Naive B cell (primary cell): ENCODE measurements around the gene EPB41L1. TPM values are rescaled to one million over a fixed set of nuclear protein-coding genes. Genes with fewer than 3 reads are reported as not detected.

Experiments
- ATAC-seq, 2 donors: fragments of 150-1000 bp; cut with Tn5 transposase; 2 replicates each; pipeline ENCODE4 v1.10.0; 2021; ENCODE audit warnings: low read depth in 2 of 2, mild to moderate bottlenecking in 2 of 2, moderate library complexity in 2 of 2
- DNase-seq: peaks from one replicate; pipeline ENCODE4 v3.0.0; 2022
- H3K27ac Mint-ChIP-seq, 6 donors: one replicate each; pipeline ENCODE4 v1.8.0; 2020 to 2022; ENCODE audit warnings: mild to moderate bottlenecking in 6 of 6, mixed read lengths in 6 of 6, moderate library complexity in 5 of 6, inconsistent platforms in 2 of 6
- H3K27me3 Mint-ChIP-seq, 3 donors: one replicate each; pipeline ENCODE4 v1.8.0; 2021 to 2022; ENCODE audit warnings: mixed read lengths in 3 of 3, mild to moderate bottlenecking in 1 of 3
- H3K36me3 Mint-ChIP-seq, 2 donors: one replicate each; pipeline ENCODE4 v1.8.0; 2020 to 2022; ENCODE audit warnings: mixed read lengths in 2 of 2, inconsistent platforms in 1 of 2, mild to moderate bottlenecking in 1 of 2
- H3K4me1 Mint-ChIP-seq, 3 donors: one replicate each; pipeline ENCODE4 v1.8.0; 2020 to 2022; ENCODE audit warnings: mixed read lengths in 3 of 3, inconsistent platforms in 1 of 3, mild to moderate bottlenecking in 1 of 3, moderate library complexity in 1 of 3
- H3K4me3 Mint-ChIP-seq, 8 donors: one replicate each; pipeline ENCODE4 v1.8.0; 2020 to 2022; ENCODE audit warnings: mild to moderate bottlenecking in 8 of 8, mixed read lengths in 8 of 8, moderate library complexity in 8 of 8, inconsistent platforms in 2 of 8
- H3K9me3 Mint-ChIP-seq, 7 donors: one replicate each; pipeline ENCODE4 v1.8.0; 2020 to 2022; ENCODE audit warnings: mixed read lengths in 7 of 7, mild to moderate bottlenecking in 5 of 7, inconsistent platforms in 2 of 7, moderate library complexity in 1 of 7
- polyA plus RNA-seq, 6 donors: library from polyadenylated mRNA; unstranded; fragments of 300-500 nt; fragmentation: Illumina TruSeq; gene quantifications; one replicate each; pipeline ENCODE4 v1.2.3, GENCODE V29; 2021; ENCODE audit warnings: low read depth in 6 of 6

The EPB41L1 gene
- polyA plus RNA-seq, 6 donors from 2014 or later: not detected

GRCh38 chr20:36116807-36117441 lies 37.6 kb upstream of the EPB41L1 start:
- no peaks in the 10 kb centered on the region for H3K36me3 Mint-ChIP-seq
- H3K9me3 Mint-ChIP-seq: peaks cover 0 to 4% (median 0%) of the 10 kb centered on the region in 7 donors
- H3K4me3 Mint-ChIP-seq: no peak overlapping the region
- no peak for ATAC-seq
- peaks cover 19 to 21% (median 20%) of the 10 kb centered on the region in 3 donors for H3K4me1 Mint-ChIP-seq
- no peak for DNase-seq
- no peak overlapping the region for H3K27ac Mint-ChIP-seq
- peaks cover 10 to 22% (median 20%) of the 10 kb centered on the region in 3 donors for H3K27me3 Mint-ChIP-seq

DNA sequence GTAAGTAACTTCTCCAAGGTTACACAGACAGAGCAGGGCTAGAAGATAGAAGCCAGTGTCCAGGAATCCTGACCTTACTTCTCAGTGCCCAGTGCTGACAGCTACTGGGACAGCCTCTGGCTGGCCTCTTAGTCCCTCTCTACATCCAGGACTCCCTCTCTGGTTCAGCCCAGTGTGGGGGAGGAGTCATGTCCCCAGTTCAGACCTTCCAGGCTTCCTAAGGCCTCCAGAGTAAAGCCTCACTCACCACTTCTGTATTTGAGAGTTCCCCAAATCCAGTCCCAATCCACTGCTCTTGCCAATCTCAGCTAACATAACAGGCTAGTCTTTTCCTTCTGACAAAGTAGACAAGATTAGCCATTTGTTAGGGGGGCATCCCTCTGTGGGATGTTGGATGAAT lies 36.9 kb upstream of the EPB41L1 start:
- Mint-ChIP-seq H3K9me3 (peaks cover 0 to 4% (median 0%) of the 10 kb centered on the region in 7 donors), H3K4me3 (peak overlapping the region in 1 of 8 donors; percentile 70), H3K4me1 (peaks cover 19 to 21% (median 20%) of the 10 kb centered on the region in 3 donors), H3K27ac (no peak overlapping the region), H3K36me3 (no peaks in the 10 kb centered on the region), H3K27me3 (peaks cover 11 to 22% (median 20%) of the 10 kb centered on the region in 3 donors)
- ATAC-seq (no peak), DNase-seq (no peak)

GRCh38 chr20:36118371-36118770 lies 36.2 kb upstream of the EPB41L1 start:
- H3K36me3 Mint-ChIP-seq: no peaks in the 10 kb centered on the region
- H3K9me3 Mint-ChIP-seq: peaks cover 0 to under 1% (median 0%) of the 10 kb centered on the region in 7 donors
- ATAC-seq: no peak
- DNase-seq: no peak
- peaks cover 14 to 22% (median 20%) of the 10 kb centered on the region in 3 donors for H3K27me3 Mint-ChIP-seq
- no peak overlapping the region for H3K27ac Mint-ChIP-seq
- peaks cover 14 to 16% (median 15%) of the 10 kb centered on the region in 3 donors for H3K4me1 Mint-ChIP-seq
- H3K4me3 Mint-ChIP-seq: no peak overlapping the region

- ATAC-seq: no peak
- H3K27ac Mint-ChIP-seq: no peak overlapping the region
Measured at GRCh38 chr20:36119537-36119936, 35.0 kb upstream of the EPB41L1 start.

GRCh38 chr20:36120241-36120640 lies 34.3 kb upstream of the EPB41L1 start:
- H3K4me3 Mint-ChIP-seq: no peak overlapping the region
- peaks cover 14 to 33% (median 26%) of the 10 kb centered on the region in 3 donors for H3K27me3 Mint-ChIP-seq
- peak overlapping the region in 1 of 6 donors; percentile 59 for H3K27ac Mint-ChIP-seq
- H3K4me1 Mint-ChIP-seq: peaks cover 0 to 6% (median 1%) of the 10 kb centered on the region in 3 donors
- no peaks in the 10 kb centered on the region for H3K9me3 Mint-ChIP-seq
- DNase-seq: no peak
- no peaks in the 10 kb centered on the region for H3K36me3 Mint-ChIP-seq
- no peak for ATAC-seq

More at GRCh38 chr20:36119537-36119936, 35.0 kb upstream of the EPB41L1 start:
- no peak for DNase-seq
- Mint-ChIP-seq H3K4me3 (peak overlapping the region in 1 of 8 donors; percentile 53), H3K4me1 (peaks cover 3 to 7% (median 4%) of the 10 kb centered on the region in 3 donors), H3K36me3 (no peaks in the 10 kb centered on the region), H3K9me3 (no peaks in the 10 kb centered on the region), H3K27me3 (peaks cover 14 to 30% (median 24%) of the 10 kb centered on the region in 3 donors)

DNA sequence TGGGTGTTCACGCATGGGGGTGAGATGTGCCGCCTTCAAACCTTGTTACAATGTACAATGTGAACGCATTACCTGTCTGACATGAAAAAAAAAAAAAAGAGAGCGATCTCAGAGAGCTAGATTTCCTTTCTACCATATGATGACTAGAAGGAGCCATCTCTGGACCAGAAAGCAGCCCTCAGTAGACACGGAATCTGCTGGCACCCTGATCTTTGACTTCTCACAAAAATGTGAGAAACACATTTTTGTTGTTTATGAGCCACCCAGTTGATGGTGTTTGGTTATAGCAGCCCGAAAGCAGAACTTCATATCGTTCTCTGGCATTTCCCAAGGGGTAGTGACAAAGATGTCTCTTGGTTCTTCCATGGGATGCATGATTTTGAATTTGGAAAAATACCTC lies 33.5 kb upstream of the EPB41L1 start:
- H3K27ac Mint-ChIP-seq: no peak overlapping the region
- H3K36me3 Mint-ChIP-seq: no peaks in the 10 kb centered on the region
- H3K9me3 Mint-ChIP-seq: no peaks in the 10 kb centered on the region
- H3K4me3 Mint-ChIP-seq: no peak overlapping the region
- DNase-seq (no peak), ATAC-seq (no peak)
- H3K4me1 Mint-ChIP-seq: peaks cover 0 to 6% (median 5%) of the 10 kb centered on the region in 3 donors
- H3K27me3 Mint-ChIP-seq: peaks cover 14 to 33% (median 32%) of the 10 kb centered on the region in 3 donors

GRCh38 chr20:36121981-36122930 lies 32.3 kb upstream of the EPB41L1 start:
- no peak overlapping the region for H3K4me3 Mint-ChIP-seq
- no peak overlapping the region for H3K27ac Mint-ChIP-seq
- ATAC-seq: no peak
- H3K36me3 Mint-ChIP-seq: no peaks in the 10 kb centered on the region
- peaks cover 14 to 33% (median 32%) of the 10 kb centered on the region in 3 donors for H3K27me3 Mint-ChIP-seq
- H3K9me3 Mint-ChIP-seq: no peaks in the 10 kb centered on the region
- no peak for DNase-seq
- peaks cover 0 to 5% (median 4%) of the 10 kb centered on the region in 3 donors for H3K4me1 Mint-ChIP-seq

DNA sequence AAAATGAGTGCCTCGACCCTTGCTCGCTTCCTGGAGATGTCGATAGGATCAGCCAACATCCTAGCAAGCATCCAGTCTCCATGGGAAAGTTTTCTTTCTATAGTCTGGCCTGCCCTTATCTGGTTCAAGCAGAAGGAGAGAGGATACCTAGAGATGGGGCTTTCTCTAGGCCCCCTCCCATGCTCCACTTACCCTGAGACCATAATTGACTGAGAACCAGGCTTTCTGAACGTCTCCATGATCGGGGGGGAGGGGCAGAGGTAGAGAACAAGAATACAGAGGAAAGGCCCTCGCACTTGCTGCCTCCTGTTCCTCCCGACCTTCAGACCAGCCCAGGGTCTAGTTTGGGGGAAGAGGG lies 31.6 kb upstream of the EPB41L1 start:
- H3K27me3 Mint-ChIP-seq: peaks cover 14 to 38% (median 33%) of the 10 kb centered on the region in 3 donors
- DNase-seq (no peak), ATAC-seq (no peak)
- peaks cover 0 to 5% (median 4%) of the 10 kb centered on the region in 3 donors for H3K4me1 Mint-ChIP-seq
- no peaks in the 10 kb centered on the region for H3K9me3 Mint-ChIP-seq
- H3K4me3 Mint-ChIP-seq: no peak overlapping the region
- H3K36me3 Mint-ChIP-seq: no peaks in the 10 kb centered on the region
- no peak overlapping the region for H3K27ac Mint-ChIP-seq

DNA sequence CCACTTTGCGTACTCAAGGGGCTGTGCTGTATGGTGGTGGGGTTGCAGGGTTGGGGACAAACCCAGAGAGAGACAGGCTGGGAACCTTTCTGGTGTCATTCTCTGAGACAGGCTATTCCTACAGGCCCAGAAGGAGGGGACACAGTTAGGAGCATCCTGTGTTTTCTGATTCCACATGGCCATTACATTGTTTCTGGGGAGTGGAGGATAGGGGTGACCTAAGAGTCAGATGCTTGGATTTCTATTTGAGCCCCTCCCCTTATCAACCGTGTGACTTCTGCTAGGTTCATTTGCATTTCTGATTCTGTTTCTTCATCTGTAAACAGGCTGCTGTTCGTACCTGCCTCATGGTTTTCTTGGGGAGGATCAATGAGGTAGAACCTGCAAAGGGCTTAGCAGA lies 29.4 kb upstream of the EPB41L1 start:
- H3K36me3 Mint-ChIP-seq: no peaks in the 10 kb centered on the region
- ATAC-seq (peak in 1 of 2 donors; percentile 28), DNase-seq (no peak)
- H3K4me3 Mint-ChIP-seq: no peak overlapping the region
- peak overlapping the region in 1 of 6 donors; percentile 40 for H3K27ac Mint-ChIP-seq
- peaks cover 11 to 30% (median 19%) of the 10 kb centered on the region in 3 donors for H3K27me3 Mint-ChIP-seq
- H3K9me3 Mint-ChIP-seq: no peaks in the 10 kb centered on the region
- peaks cover 0 to 5% (median 4%) of the 10 kb centered on the region in 3 donors for H3K4me1 Mint-ChIP-seq

GRCh38 chr20:36126836-36127527 lies 27.6 kb upstream of the EPB41L1 start:
- H3K36me3 Mint-ChIP-seq: no peaks in the 10 kb centered on the region
- ATAC-seq: no peak
- H3K27ac Mint-ChIP-seq: no peak overlapping the region
- peaks cover 9 to 23% (median 11%) of the 10 kb centered on the region in 3 donors for H3K27me3 Mint-ChIP-seq
- peaks cover 0 to 5% (median 4%) of the 10 kb centered on the region in 3 donors for H3K4me1 Mint-ChIP-seq
- no peak for DNase-seq
- no peak overlapping the region for H3K4me3 Mint-ChIP-seq
- H3K9me3 Mint-ChIP-seq: no peaks in the 10 kb centered on the region

- H3K4me1 Mint-ChIP-seq: peaks cover 9 to 15% (median 13%) of the 10 kb centered on the region in 3 donors
- peaks cover 5 to 23% (median 11%) of the 10 kb centered on the region in 3 donors for H3K27me3 Mint-ChIP-seq
- ATAC-seq (no peak), DNase-seq (no peak)
- H3K27ac Mint-ChIP-seq: peak overlapping the region in 1 of 6 donors; percentile 90
- H3K4me3 Mint-ChIP-seq: no peak overlapping the region
- H3K36me3 Mint-ChIP-seq: no peaks in the 10 kb centered on the region
- no peaks in the 10 kb centered on the region for H3K9me3 Mint-ChIP-seq
Measured at GRCh38 chr20:36128463-36129159, 25.9 kb upstream of the EPB41L1 start.

- ATAC-seq (no peak), DNase-seq (no peak)
- no peak overlapping the region for H3K4me3 Mint-ChIP-seq
- H3K4me1 Mint-ChIP-seq: peaks cover 9 to 15% (median 13%) of the 10 kb centered on the region in 3 donors
- no peaks in the 10 kb centered on the region for H3K9me3 Mint-ChIP-seq
- H3K27ac Mint-ChIP-seq: no peak overlapping the region
- H3K27me3 Mint-ChIP-seq: peaks cover 5 to 22% (median 7%) of the 10 kb centered on the region in 3 donors
- no peaks in the 10 kb centered on the region for H3K36me3 Mint-ChIP-seq
Measured at GRCh38 chr20:36129160-36129543, 25.4 kb upstream of the EPB41L1 start.
